Measurements from ENCODE around the gene UCK2.

Gene UCK2

DNA sequence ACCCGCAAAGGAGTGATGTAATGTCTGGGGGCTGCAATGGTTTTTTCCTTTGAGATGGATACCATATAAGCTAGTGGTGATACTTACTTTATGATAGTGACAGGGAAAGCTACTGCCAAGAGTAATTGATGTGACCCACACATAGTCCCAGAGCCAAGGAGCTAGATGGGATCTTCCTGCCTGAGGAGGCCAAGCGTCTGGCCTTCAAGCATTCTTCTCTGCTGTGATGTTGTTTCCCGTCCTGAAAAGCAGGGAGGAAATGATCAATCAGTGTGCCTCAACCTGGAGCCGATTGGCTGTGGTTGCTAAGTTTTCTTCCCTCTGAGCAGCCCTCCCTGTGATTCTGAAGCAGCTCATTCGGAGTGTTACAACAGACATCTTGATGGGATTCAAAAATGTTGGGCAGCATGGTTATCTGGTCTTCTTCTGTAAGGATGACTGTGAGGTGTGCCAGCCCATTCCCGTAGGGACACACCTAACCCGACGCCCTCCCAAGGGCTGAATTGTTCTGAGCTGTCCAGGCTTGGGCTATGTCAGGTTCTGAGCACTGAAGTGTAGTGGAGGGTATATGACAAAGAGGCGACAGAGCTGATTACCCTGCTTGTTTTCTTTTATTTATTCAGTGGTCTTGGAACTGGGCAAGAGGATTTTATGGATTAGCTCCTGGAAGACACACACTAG lies 56.7 kb downstream of the UCK2 start:
- no peak for DNase-seq

DNA sequence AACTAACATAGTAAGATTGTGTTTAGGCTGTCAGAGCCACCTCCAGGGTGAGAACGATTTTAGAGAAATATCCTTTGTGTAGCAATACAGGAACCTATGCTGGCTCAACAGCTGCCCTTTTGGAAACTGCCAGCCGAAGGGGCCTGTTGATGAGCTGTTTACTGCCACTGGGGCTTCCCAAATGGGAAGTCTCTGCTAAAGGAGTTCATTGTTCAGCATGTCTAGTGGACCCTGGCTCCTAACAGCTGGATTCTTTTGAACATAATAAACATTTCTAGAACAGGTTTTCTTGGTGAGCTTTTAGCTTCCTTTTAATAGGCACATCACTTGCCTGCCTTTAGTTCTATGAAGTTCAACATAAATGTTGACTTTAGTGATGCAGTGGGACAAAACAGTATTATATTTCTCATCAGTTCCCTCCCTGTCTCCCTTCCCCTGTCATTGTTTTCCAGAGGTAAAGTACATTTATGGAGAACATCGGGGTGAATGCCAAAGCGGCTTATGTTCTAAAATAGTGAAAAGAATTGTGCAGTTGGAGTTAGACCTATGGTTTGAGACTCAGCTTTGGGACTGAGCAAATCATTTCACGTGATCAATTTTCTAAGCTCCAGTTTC lies 57.4 kb downstream of the UCK2 start:
- DNase-seq: peak; percentile 24

DNA sequence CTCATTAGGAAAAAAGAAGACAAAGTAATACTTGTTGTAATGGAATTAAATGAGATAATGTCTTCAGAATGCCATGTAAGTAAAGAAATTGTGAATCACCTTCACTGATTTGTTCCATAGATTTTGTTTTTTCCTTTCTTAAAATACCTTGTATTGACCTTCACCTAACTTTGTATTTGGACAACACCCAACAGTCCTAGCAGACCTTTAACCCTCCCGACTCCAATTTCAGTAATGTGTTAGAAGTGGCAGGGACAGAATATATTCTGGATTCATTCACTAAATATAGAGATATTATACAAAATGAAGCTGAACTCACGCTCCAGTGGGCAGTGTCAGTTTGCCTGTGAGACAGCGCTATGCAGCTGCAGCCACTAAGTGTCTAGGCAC lies 57.9 kb downstream of the UCK2 start:
- no peak for DNase-seq

DNA sequence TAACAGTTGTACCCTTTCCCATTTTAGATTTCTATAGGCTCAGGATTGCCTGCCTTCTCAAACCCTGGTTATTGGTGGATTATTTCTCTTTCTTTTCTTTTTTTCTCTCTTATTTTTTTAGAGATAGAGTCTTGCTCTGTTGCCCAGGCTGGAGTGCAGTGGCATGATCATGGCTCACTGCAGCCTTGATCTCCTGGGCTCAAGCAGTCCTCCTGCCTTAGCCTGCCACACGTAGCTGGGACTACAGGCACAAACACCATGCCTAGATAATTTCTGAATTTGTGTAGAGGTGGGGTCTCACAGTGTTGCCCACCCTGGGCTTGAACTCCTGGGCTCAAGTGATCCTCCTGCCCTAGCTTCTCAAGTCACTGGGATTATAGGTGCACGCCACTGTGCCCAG lies 58.8 kb downstream of the UCK2 start:
- DNase-seq: no peak

GRCh38 chr1:165886983-165887382 lies 59.6 kb downstream of the UCK2 start:
- DNase-seq: no peak

GRCh38 chr1:165887877-165888551 lies 60.6 kb downstream of the UCK2 start:
- no peak for DNase-seq

GRCh38 chr1:165888552-165888920 lies 61.1 kb downstream of the UCK2 start:
- no peak for DNase-seq

DNA sequence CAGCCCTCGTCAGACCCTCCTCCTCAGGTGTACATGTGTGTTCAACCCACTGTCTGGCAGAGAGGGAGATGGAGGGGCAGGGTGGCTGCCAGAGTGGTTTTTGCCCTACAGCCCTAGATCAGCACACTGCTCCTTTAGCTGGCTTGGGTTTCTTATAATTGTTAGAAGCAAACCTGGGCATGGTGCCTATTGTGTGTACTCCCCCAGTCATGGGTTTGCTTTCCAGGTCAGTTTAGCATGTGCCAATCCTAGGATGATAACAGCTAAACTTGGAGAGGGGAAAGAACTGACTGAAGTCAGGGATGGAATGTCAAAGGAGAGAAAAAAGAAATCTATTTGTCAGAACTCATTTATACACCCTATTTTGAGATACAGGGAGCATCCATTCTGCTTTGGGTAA lies 63.3 kb downstream of the UCK2 start:
- DNase-seq: no peak

DNA sequence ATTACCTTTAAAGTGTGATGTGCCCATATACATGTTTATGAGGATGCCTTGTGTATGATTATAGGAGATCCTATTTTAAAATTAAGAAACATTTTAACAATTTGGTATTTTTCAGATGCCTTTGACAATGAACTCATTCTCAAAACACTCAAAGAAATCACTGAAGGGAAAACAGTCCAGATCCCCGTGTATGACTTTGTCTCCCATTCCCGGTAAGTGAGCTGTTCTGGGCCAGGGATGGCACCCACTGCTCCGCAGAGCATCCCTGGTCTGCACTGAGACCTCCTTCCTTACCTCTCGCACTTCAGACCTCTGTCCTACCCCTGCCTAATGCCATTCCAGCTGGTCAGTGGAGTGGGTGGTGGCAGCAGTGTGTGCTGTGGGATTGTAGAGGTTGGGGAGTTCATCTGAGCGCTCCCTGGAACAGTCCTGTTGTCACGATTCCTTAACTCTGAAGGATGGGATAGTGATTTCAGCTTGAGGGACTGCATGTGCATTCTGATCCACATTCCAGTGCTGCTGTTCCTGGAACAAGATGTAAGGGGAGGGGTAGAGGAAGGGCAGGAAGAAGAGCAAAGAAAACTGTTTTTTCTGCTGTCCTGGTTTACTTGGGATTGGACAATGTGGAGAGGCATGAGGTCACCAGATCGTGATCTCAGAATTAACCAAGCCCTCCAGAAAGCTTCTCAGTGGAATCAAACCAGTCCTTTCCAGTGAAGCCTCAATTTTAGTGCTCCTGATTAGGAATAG lies 63.9 kb downstream of the UCK2 start:
- no peak for DNase-seq

DNA sequence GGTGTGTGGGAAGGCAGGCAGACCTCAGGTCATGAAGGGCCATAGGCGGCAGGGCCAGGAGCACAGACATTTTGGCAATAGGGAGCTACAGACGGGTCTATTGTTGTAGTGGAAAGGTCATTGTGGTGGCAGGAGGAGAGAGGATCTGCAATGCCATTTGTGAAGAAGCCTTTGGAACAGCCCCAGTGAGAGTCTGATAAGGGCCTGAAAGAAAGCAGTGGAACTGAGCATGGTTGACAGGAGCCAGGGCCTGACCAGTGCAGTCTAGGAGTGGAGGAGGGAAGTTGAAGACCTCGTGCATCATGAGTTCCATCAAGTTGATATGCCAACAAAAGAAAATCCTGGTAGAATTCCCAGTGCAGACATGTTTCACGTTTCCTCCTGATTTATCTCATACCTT lies 65.5 kb downstream of the UCK2 start:
- DNase-seq: no peak

DNA sequence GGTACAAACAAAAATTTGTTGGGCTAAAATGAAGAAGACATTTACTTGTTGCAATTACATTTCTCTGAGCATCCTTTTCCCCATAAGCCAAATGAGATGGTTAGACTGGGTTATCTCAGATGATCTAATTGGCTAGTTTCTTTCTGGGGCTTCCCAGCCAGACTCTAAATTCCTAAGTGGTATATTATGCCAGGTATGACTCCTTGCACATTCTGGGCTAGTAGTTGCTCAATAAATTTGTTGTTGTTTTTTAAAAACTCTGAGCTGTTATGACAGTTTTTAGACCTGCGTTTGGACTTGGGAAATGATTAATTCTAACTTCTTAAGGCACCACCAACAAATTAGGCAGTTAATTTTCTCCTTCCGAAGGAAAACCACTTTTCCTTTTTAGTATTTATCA lies 66.1 kb downstream of the UCK2 start:
- DNase-seq: no peak

DNA sequence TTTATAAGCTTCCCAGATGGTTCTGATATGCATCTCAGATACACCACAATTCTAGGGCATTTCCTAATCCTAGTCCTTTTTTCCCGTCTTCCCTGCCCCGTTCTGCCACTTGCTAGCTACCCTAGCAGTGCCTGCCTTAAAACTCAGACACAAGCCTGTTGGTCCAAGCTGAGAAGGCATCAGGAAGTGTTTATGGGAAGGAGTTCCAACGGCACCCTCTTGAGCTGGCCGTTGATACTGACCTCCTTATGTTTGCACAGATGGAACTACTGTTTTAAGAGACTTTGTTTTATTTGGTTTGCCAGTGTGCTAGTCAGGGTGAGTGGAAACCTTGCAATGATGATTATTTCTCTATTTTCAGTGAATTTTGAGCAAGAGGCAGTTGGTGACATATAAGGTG lies 67.2 kb downstream of the UCK2 start:
- DNase-seq: no peak

DNA sequence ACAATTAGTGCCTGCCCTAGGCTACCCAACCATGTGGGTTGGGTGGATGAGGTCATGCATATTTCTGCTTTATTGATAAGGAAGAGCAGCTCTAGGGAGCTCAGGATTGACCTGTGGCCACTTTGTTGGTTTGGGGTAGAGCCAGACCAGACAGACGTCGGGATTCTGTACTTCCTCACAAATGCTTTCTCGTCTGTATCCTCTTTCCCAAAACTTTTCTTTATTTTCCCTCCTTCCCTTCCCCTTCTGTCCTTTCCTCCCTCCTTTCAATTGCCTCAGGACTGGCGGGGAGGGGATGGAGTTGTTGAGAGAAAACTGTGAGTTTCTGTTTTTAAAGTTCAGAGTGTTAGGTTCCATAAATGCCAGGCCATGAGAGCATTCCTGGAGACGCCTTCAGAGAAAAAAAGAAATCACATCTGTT lies 68.0 kb downstream of the UCK2 start:
- DNase-seq: no peak

GRCh38 chr1:165896277-165896676 lies 68.9 kb downstream of the UCK2 start:
- DNase-seq: no peak

DNA sequence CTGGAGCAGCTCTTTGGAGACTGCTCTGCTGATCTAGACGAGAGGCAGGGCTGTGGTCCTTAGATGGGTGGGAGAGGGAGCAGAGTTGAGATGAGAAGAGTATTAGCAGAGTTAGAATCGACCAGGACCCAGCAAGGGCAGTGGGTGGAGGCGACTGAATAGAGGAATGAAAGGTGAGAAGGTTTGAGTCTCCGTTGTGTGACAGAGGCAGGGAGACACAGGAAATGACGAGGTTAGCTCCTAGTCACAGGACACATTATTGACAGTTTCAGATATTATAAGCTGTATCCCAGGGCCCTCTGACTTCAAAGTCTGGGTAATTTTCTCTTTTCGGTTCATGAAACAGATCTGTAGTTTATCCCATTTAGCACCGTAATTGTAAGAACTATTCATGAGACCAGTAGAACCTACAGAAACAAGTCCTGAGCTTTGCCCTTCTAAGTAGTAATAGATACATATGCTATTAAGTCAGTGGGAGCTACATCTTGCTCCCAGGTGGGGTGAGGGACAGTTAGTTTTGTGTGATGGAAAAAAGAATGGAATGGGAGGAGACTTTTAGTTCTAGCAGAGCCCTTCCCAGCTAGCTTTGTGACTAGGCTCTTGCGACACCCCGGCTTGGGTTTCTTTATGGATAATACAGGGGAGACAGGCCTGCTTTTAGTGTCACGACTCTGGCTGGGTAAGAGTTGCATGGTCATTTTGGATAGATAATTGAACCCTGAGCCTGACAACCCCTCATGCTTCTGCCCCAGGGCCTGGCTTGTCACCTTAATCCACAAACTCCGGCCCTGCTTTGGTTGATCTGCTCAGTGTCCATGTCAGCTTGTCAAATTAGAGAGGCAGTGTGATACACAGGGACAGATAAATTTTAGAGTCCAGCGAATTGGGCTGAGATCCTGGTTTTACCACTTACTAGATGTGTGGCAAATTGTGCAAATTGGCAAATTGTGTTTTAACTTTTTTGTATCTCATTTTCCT lies 70.2 kb downstream of the UCK2 start:
- no peak for DNase-seq

DNA sequence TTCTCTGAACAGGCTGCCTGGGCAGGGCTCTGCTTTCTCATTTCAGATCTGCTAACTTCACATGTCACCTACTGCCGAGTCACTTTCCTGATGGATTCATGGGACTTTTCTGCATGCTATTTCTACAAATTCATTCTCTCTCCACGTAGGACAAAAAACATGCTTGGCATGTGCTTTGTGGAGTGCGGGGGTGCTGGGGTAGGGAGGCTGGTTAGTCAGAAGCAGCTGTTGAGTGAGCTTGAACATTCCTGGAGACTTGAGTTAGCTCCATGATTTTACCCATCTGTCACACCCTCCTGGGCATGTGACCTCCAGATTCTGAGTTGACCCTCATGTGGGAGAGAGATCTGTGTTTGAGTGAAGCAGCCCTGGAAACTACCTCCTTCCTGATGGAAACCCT lies 71.4 kb downstream of the UCK2 start:
- no peak for DNase-seq

GRCh38 chr1:165899461-165899941 lies 72.1 kb downstream of the UCK2 start:
- DNase-seq: no peak

DNA sequence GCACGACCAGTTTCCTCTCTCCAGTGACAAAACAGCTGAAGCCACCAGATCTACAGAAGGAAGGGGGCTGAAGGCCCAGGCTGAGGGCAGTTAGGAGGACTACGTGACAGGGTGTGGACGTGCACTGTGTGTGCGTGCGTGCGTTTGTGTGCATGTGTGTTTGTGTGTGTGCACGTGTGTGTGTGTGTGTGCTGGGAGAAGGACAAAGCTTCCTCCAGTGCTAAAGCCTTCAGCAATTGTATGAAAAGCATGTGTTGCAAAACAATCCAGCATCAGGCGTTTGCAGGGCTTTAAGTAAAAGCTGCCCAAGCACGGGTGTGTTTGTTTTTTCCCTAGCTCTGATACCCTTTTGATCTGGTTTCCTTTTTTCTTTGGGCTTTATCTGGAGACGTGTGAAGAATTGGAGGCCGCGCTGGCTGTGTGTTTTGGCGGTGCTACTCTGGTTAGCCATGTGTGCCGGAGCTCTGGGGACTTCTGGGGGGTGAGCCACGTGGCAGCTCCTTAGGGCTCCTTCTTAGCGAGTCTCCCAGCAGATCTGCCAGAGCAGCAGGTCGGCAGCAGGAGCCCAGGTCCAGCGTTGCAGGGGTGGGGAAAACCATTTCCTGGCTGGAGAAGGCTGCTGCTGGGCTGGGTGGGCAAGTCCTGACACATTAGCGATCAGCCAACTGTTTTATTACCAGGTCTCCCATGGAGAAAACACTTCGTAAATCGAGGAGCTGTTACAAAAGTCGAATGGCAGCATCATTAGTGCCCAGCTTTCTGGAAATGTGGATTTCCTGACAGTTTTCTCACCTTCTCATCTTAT lies 73.4 kb downstream of the UCK2 start:
- peak; percentile 27 for DNase-seq

DNA sequence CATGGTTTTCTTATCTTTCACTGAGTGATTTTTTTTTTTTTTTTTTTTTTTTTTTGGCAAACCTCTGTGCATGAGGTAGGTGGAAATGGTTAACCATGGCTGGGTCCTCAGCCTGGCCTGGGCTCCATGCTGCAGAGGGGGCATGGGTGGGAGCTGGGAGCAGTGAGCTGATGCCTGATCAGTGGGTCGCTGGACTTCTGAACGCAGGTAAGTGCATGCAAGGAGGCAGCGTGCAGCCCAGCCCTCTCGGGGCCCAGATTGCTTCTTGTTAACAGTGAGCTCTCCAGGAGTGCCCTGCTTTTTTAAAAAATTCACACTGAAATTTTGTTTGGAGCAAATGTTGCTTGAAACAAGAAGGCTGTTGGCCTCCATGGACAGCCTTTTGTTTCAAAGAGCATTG lies 75.2 kb downstream of the UCK2 start:
- DNase-seq: no peak

DNA sequence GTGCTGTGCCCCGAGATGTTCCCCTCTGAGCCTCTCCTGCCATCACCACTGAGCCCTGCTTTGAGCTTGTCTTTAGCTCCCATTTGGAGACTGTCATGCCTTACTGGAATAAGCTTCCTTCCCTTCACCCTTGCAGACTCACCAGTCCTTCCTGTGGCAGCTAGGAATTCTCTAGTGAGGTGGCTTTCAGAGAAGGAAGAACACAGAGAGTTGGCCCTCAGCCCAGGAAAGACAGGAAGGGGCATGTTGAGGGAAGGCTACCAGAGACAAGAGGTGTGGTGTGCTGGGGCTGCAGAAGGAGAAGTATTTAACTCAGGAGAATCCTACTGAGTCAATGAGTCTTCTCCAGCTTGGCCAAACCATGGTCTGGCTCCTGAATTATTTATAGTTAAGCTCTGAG lies 76.3 kb downstream of the UCK2 start:
- no peak for DNase-seq

DNA sequence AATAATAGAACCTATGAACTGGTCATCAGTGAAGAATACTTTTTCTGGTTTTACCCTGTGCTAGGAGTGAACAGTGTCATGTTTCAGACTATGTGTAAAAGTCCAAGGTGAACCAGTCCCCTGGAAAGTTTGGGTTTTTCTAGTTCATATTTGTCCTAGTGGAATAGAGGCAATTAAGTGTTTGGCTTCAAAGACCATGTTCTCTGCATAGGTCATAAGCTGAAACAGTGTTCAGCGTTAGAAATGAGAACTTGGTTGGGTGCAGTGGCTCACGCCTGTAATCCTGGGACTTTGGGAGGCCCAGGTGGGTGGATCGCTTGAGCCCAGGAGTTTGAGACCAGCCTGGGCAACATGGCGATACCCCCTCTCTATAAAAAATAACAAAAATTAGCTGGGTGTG lies 77.5 kb downstream of the UCK2 start:
- DNase-seq: no peak

DNA sequence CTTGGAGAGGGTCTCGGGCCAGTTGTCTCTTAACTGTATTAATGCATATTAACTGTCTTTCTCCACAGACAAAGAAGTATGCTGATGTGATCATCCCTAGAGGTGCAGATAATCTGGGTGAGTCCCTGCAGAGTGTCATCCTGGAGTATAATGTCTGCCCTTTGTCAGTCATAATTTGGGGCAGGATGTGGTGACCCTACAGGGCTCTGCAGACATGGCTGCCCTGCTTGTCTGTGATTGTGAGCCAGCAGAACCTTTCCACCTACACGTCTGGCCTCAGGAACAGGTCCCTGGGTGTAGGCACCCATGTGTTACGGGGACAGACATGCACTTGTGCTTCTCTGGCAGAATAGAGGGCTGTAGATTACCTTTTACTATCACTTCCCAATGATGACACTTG lies 78.4 kb downstream of the UCK2 start:
- no peak for DNase-seq

Measured in retina (tissue), 1 donor.